Measurements from ENCODE around the gene PHKA2.

DNA sequence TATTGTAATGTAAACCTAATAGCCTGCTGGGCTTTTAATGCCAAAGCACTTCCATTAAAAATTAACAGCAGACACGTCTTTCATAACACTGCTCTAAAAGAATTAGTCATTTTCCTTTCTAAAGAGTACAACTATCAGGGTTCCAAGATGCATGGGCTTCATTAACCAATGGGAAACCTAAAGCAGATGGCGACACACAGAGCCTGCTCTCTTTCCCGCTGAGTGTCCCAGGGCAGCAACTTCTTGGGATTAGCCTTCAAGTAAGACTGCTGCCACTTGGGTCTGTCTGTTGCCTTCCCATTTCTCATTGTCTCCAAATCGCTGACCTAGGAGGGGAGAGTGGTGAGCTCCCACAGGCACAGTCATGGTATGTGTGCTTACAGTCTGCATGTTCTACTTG, 14.0 kb upstream of the PHKA2 start:
- TF ChIP-seq, protein P1, sequence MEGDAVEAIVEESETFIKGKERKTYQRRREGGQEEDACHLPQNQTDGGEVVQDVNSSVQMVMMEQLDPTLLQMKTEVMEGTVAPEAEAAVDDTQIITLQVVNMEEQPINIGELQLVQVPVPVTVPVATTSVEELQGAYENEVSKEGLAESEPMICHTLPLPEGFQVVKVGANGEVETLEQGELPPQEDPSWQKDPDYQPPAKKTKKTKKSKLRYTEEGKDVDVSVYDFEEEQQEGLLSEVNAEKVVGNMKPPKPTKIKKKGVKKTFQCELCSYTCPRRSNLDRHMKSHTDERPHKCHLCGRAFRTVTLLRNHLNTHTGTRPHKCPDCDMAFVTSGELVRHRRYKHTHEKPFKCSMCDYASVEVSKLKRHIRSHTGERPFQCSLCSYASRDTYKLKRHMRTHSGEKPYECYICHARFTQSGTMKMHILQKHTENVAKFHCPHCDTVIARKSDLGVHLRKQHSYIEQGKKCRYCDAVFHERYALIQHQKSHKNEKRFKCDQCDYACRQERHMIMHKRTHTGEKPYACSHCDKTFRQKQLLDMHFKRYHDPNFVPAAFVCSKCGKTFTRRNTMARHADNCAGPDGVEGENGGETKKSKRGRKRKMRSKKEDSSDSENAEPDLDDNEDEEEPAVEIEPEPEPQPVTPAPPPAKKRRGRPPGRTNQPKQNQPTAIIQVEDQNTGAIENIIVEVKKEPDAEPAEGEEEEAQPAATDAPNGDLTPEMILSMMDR (conservative IDR thresholded peaks at IDR 0.05; ENCODE audit: low read depth, low read length): no peak
- TF ChIP-seq POLR2A (IDR thresholded peaks at IDR 0.05; ENCODE audit: low read depth, low read length) (no peak), RAD21 (IDR thresholded peaks at IDR 0.05; ENCODE audit: low read length) (no peak), CHD1 (IDR thresholded peaks at IDR 0.05; ENCODE audit: low read depth, low read length) (no peak), RFX5 (IDR thresholded peaks at IDR 0.05; ENCODE audit: low read depth, low read length) (no peak), MAZ (IDR thresholded peaks at IDR 0.05; ENCODE audit: borderline replicate concordance, low read depth, low read length) (no peak)
